GM12873 (cell line): ENCODE results near the gene IGF2.
A peak's percentile ranks its signal among the peaks of the same experiment; 100 is the strongest.

Experiments used
- TF ChIP-seq, protein P1 (sequence below): IDR thresholded peaks from 2 replicates; pipeline ENCODE4 v1.5.1; 2012; ENCODE audit warnings: low read depth, mild to moderate bottlenecking, moderate library complexity, low read length, control low read depth; ENCODE audit not compliant: insufficient read depth; ENCODE audit errors: missing control alignments

IGF2 gene

DNA sequence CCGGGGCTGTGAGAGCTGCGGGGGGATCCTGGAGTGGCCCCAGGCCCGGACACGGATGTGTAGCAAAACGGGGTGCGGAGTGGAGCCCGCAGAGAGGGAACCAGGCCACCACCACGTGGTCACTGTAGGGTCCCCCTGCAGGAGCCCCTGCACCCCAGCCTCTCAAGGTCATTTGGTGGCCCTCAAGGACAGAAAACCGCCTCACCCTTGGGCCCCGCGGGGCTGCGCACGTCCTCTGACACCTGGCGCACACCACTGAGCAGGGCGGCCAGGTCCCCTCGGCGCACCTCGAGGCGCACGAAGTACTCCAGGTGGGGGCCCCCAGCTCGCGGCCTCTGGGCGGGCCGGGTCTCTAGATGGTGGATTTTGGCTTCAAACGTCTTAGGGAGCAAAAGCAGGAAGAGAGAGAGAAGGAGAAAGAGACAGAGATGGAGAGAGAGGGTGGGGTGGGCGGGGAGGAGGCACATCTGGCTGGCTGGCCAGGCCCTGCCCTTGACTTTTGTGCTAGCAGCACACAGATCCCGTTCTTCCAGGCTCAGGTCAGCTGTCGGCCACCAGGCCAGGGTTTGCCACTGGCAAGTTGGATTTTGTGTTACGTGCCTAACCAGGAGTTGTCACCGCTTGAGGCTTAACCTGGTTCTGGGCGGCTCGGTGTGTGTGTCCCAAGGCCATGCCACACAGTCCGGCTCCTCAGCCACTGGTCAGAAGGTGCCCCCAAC is 29.3 kb upstream of the IGF2 start:
- TF ChIP-seq, protein P1, sequence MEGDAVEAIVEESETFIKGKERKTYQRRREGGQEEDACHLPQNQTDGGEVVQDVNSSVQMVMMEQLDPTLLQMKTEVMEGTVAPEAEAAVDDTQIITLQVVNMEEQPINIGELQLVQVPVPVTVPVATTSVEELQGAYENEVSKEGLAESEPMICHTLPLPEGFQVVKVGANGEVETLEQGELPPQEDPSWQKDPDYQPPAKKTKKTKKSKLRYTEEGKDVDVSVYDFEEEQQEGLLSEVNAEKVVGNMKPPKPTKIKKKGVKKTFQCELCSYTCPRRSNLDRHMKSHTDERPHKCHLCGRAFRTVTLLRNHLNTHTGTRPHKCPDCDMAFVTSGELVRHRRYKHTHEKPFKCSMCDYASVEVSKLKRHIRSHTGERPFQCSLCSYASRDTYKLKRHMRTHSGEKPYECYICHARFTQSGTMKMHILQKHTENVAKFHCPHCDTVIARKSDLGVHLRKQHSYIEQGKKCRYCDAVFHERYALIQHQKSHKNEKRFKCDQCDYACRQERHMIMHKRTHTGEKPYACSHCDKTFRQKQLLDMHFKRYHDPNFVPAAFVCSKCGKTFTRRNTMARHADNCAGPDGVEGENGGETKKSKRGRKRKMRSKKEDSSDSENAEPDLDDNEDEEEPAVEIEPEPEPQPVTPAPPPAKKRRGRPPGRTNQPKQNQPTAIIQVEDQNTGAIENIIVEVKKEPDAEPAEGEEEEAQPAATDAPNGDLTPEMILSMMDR = no peak

DNA sequence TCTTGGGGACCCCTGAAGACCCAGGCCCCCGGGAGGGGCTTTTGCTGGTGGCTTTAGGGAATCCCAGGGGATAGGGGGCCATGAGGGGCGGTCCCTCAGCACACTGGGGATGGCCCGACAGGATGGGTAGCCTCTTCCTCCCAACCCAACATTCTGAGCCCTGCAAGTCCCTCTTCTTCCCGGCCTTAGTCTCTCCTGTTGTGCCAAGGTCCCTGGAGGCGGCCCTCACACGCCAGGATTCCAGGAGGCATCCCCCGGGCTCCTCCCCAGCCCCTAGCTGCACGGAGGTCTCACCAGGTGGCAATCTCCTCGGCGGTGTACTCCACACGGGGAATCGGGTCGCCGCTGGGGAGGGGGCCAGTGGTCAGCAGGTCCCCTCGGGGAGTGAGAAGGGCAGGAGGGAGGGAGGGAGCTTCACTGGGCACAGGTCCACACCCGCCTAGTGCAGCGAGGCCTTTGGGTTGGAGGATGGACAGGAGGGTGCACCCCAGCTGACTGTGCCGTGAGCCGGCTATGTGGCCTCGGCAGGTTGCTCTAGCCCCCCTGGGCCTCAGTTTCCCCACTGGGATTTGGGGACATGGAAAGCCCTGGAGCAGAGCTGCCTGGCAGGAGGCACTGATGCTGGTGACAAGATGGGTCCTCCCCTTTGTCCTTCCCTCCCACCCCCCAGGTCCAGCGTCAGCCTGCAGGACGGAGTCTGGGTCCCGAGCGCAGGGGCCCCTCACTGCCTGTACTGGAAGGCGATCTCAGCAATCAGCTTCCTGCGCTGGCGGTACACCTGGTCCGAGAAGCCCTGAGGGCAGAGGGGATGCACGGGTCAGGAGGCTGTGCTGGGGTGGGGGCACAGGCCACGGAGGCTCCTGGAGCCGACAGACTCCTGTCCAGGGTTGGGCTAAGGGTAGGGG is 28.2 kb upstream of the IGF2 start:
- TF ChIP-seq, protein P1 = no peak

DNA sequence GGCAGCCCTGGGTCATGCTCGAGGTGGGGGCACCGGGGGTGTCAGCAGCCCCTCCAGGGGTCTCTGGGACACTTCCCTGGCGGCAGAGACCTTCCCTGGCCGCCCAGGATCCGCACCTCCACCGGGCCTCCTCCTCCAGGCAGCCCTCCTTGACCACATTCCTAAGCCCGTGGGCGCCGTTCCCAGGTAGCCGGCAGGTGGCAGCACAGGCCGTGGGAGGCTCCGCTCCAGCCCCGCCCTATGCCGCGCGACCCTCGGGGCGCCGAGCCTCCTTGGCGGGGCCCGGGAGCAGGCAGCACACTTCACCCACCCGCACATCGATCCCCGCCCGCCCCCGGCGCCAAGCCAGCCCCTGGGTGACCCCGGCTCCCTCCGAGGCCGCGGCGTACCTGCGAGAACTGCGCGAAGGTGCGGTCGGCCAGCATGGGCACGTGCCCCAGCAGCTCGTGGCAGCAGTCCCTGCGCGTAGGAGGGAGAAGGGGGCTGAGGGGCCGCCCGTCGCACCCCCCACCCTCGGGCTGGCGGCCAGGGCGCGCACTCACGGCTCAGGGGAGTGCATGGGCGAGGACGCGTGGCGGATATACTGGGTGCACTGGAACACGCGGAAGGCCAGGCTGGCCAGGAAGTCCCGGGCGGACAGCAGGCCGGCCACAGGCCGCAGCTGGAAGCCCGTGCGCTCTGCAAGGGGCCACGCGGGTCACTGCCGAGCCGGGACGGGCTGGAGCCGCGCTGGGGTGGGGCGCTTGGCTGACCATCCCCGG is 27.1 kb upstream of the IGF2 start:
- TF ChIP-seq, protein P1 = peak; percentile 61

DNA sequence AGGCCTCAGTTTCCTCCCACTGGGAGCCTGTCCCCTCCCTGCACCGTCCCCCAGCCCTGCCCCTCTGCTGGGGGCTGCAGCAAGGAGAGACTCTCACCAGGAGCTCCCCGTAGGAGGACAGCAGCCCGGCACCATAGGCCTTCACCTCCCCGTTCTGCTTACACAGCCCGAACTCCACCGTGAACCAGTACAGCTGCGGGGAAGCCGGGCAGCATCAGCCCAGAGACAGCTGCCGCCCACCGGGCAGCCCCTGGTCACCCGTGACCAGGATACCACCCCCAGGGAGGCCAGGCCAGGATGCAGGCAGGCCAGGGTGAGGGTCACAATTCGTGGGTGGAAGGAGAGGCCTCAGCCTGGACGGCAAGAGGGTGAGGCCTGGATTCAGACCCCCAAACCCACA is 26.4 kb upstream of the IGF2 start:
- TF ChIP-seq, protein P1 = no peak

DNA sequence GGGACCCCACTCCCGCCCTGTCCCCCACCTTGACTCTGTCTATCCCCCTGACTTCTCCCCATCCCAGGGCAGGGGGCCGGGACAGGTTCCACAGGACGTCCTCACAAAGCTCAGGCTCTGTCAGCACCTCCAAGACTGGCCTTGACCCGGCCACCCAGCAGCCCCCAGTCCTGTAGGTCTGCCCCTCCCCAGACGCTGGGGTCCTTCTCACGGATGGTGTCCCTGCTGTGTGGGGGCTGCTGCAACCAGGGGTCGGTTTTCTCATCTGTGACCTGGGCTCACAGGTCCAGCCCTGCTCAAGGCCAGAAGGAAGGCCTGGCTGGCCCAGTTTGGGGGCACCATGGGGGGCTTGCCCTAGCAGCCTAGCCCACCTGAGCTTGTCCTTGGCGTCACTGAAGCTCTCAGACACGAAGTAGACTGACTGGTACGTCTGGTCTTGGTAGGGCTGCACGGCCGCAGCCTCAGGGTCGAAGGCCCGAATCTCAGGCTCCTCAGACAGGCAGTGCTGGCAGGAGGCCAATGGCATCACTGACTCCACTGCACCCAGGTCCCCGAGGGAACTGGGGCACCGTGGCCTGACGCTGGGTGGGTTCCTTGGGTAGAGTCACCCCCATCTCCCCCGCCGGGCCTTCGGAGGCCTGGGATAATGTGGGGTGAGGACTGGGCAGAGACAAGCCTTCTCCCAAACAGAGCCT is 25.8 kb upstream of the IGF2 start:
- TF ChIP-seq, protein P1 = no peak

DNA sequence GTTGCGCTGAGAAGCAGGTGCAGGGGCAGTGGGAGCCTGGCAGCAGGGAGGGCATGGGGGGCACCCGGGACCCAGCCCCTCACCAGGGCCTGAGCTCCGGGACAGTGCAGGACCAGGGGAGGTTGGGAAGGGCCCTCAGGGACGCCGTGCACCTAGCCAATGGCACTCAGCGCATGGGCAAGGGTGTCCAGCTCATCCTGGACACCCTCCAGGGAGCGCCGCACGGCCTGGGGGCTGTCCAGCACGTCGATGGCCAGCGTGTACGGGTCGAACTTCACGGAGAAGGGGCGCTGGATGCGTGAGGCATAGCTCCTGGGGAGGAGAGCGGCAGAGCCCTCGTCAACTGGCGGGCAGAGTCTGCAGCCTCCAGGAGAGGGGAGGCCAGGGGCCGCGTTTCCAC is 24.9 kb upstream of the IGF2 start:
- TF ChIP-seq, protein P1 = no peak

DNA sequence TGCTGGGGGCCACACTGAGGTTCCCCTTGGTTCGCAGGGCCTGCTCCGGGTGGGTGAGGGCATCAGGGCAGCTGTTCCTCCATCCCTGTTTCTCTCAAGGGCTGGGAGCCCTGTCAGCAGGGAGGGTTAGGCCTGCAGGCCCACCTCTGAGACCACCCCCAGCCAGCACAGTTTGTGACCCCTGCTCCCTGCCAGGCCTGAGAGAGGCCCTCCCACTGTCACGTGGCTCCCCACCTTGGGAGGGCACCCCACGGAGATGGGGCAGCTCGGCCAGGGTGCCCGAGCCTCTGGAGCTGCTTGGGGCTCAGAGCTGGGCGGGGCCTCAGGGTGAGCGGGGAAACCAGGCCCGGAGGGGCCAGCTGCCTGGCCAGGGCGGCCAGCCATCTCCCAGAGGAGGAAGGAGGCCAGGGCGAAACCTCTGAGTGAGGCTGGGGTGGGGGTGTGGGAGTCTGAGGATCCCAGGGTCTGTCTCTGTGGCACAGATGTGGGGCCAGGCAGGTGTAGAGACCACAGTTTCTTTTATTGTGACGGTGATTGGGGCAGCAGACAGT is 24.3 kb upstream of the IGF2 start:
- TF ChIP-seq, protein P1 = no peak
